ENCODE results near the gene NPC2.

DNA sequence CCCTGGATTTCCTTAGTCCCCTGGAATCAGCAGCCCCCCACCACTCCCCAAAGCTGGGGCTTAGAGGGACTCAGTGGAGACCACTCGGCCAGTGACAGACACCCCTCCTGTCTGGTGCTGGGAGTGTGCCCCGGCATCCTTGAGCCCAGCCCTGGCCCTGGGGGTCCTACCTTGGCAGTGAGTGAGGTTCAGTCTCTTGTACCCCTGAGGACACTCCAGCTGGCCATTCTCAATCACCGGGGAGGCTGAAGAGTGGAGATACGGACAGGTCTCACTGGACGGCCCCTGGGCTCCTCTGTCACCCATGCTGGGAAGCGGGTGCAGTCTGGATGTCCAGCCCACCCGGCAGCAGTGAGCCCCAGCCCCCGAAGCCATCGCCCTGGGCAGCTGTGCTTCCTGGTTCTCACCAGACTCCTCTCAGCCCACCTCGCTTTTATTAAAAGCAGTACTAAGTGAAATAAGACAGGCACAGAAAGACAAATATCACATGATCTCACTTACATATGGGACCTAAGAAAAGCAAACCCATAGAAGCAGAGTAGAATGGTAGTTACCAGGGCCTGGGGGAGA lies 42.7 kb upstream of the NPC2 start:
- TF ChIP-seq FOS (IDR thresholded peaks at IDR 0.05; ENCODE audit: borderline replicate concordance, insufficient read depth, low read length) (no peak), EZH2 (IDR thresholded peaks at IDR 0.05; ENCODE audit: borderline replicate concordance, low read depth, low read length, severe bottlenecking) (no peak), MYC (IDR thresholded peaks at IDR 0.05; ENCODE audit: low read depth, low read length) (no peak), POLR2A (IDR thresholded peaks at IDR 0.05; ENCODE audit: low read depth, low read length) (no peak), POLR2AphosphoS5 (IDR thresholded peaks at IDR 0.05; ENCODE audit: insufficient read depth, low read depth, low read length) (no peak), JUN (IDR thresholded peaks at IDR 0.05; ENCODE audit: borderline replicate concordance, insufficient read depth, insufficient read length, low read depth) (no peak)
- TF ChIP-seq, protein P1, sequence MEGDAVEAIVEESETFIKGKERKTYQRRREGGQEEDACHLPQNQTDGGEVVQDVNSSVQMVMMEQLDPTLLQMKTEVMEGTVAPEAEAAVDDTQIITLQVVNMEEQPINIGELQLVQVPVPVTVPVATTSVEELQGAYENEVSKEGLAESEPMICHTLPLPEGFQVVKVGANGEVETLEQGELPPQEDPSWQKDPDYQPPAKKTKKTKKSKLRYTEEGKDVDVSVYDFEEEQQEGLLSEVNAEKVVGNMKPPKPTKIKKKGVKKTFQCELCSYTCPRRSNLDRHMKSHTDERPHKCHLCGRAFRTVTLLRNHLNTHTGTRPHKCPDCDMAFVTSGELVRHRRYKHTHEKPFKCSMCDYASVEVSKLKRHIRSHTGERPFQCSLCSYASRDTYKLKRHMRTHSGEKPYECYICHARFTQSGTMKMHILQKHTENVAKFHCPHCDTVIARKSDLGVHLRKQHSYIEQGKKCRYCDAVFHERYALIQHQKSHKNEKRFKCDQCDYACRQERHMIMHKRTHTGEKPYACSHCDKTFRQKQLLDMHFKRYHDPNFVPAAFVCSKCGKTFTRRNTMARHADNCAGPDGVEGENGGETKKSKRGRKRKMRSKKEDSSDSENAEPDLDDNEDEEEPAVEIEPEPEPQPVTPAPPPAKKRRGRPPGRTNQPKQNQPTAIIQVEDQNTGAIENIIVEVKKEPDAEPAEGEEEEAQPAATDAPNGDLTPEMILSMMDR (IDR thresholded peaks at IDR 0.05; ENCODE audit: extremely low read depth in 1 of 2, insufficient read depth in 1 of 2, low read depth in 1 of 2, low read length in 2 of 2) = no peak
- TF ChIP-seq, protein P2, sequence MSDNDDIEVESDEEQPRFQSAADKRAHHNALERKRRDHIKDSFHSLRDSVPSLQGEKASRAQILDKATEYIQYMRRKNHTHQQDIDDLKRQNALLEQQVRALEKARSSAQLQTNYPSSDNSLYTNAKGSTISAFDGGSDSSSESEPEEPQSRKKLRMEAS (IDR thresholded peaks at IDR 0.05; ENCODE audit: insufficient read depth, insufficient read length) = no peak
